ENCODE results near the gene WBP1. TPM values are rescaled to one million over a fixed set of nuclear protein-coding genes. Genes with fewer than 3 reads are reported as not detected.
"Not testable (repeated sequence)": the region's sequence is repeated elsewhere in the genome, so short reads cannot be mapped to it uniquely, and the experiment has no call there.

WBP1 gene
- total RNA-seq, 4 donors from 2014 or later, result 40.7 to 121 (median 47.0) TPM

DNA sequence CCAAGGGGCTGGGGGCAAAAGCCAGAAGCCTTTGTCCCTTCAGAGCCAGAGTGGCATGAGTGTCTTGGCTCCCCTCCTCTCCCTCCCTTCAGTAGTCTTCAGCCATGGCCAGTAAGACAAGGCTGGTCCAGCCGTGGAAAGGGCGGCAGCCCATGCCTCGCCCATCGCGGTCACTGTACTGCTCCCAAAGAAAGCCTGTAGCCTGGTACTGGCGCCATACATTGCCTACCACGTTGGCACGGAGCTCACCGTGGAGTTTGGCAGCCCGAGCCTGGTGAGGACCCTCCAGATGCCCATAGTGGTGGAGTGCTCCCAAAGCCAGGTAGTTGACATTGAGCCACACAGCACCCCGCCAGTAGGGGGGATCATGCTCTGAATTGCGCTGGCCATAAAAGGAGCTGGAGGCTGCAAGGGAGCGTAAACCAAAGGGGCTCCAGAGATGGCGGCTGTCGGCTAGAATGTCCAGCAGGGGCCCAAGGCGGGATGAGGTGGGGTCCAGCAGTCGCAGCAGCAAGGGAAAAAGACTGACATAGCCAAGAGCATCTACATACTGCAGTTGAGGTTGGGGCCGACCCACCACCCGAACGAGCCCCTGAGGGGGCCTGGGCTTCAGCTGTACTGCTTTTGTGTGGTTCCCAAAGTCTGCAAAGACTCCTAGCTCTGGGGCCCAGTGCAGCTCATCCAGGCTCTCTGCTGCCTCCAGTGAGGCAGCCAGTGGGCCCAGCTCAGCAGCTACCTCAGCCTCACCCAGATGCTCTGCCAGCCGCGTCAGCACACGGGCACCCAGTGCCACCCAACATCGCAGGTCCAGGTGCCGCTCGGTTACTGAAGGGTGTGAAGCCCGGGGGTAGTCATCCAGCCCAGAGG lies 3.2 kb downstream of the WBP1 start:
- no peak overlapping the region for H3K4me3 ChIP-seq
- WGBS, result 93% methylated on average over 18 of the region's 27 CpGs
- H3K27me3 ChIP-seq, result no peaks in the 10 kb centered on the region
- H3K27ac ChIP-seq, result no peak overlapping the region
- TF ChIP-seq POLR2AphosphoS5 (IDR thresholded peaks at IDR 0.05) (no peak), POLR2A (IDR thresholded peaks at IDR 0.05) (no peak), EP300 (IDR thresholded peaks at IDR 0.05) (no peak)
- TF ChIP-seq, protein P1, sequence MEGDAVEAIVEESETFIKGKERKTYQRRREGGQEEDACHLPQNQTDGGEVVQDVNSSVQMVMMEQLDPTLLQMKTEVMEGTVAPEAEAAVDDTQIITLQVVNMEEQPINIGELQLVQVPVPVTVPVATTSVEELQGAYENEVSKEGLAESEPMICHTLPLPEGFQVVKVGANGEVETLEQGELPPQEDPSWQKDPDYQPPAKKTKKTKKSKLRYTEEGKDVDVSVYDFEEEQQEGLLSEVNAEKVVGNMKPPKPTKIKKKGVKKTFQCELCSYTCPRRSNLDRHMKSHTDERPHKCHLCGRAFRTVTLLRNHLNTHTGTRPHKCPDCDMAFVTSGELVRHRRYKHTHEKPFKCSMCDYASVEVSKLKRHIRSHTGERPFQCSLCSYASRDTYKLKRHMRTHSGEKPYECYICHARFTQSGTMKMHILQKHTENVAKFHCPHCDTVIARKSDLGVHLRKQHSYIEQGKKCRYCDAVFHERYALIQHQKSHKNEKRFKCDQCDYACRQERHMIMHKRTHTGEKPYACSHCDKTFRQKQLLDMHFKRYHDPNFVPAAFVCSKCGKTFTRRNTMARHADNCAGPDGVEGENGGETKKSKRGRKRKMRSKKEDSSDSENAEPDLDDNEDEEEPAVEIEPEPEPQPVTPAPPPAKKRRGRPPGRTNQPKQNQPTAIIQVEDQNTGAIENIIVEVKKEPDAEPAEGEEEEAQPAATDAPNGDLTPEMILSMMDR (IDR thresholded peaks at IDR 0.05), result no peak
- DNase-seq (ENCODE audit: low spot score in 2 of 2), result no peak
- H3K4me1 ChIP-seq, result peaks cover 39% of the 10 kb centered on the region
- H3K9me3 ChIP-seq, result no peaks in the 10 kb centered on the region
- peaks cover 22% of the 10 kb centered on the region for H3K36me3 ChIP-seq

DNA sequence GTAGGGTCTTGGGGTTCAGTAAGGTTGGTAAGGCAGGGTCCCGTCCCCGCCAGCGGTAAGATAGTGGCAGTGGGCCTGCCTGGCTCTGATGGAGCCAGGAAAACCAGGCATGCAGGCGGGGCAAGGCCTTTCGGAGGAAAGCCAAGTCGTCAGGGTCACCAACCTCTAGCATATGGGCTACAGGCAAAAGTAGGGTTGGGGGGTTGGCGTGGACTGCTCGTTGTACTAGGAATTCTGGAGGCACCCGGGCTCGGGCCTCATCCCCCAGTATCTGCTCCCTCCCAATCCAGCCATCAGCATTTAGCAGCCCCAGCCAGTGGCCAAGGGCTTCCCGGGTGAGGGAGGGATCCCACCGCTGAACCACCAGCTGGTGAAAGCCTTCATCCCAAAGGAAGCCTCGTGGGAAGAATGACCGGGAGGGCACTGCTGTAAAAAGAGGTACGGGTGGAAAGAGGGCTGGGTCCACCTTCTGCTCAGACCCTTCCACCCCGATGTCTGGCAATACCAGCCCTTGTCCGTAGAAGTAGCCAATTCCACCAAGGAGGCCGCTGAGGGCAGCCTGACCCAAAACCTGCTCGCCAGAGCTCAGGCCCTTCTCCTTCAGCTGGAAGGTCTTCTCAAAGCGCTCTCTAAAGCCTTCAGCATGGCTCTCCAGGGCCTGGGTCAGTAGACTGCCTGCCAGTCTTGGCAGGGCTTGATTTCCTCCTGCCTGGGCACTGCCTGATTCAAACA lies 4.0 kb downstream of the WBP1 start:
- TF ChIP-seq EP300 (IDR thresholded peaks at IDR 0.05), result no peak
- WGBS, result 84% methylated on average over 16 of the region's 20 CpGs

DNA sequence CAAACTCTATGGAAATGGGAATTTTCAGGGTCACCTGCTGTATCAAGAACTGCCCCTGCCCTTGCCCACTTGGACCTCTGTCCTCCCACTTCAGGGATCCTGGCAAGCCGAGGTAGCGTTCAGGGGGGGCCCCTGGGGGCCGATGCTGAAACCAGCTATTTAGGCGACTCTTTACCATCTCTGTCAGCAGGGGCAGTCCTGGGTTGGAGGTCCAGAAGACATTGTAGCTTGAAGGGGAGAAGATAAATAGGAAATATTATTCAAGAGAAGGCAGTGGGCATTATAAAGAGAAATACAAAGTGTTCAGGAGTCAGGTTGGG lies 4.5 kb downstream of the WBP1 start:
- peaks cover 30% of the 10 kb centered on the region for H3K4me1 ChIP-seq
- no peak overlapping the region for H3K27ac ChIP-seq
- TF ChIP-seq, protein P1 (IDR thresholded peaks at IDR 0.05), result no peak
- TF ChIP-seq POLR2A (IDR thresholded peaks at IDR 0.05), result no peak
- TF ChIP-seq POLR2AphosphoS5 (IDR thresholded peaks at IDR 0.05), result no peak
- no peak for TF ChIP-seq EP300 (IDR thresholded peaks at IDR 0.05)
- H3K9me3 ChIP-seq, result no peaks in the 10 kb centered on the region
- peaks cover 22% of the 10 kb centered on the region for H3K36me3 ChIP-seq
- H3K4me3 ChIP-seq, result no peak overlapping the region
- WGBS, result 87% methylated on average over 4 of the region's 4 CpGs
- no peaks in the 10 kb centered on the region for H3K27me3 ChIP-seq
- no peak for DNase-seq (ENCODE audit: low spot score in 2 of 2)

More for the DNA sequence above, 4.0 kb downstream of the WBP1 start:
- H3K27ac ChIP-seq, result no peak overlapping the region
- no peak for DNase-seq (ENCODE audit: low spot score in 2 of 2)
- H3K9me3 ChIP-seq, result no peaks in the 10 kb centered on the region
- peaks cover 31% of the 10 kb centered on the region for H3K4me1 ChIP-seq
- no peaks in the 10 kb centered on the region for H3K27me3 ChIP-seq
- peaks cover 22% of the 10 kb centered on the region for H3K36me3 ChIP-seq
- no peak overlapping the region for H3K4me3 ChIP-seq

DNA sequence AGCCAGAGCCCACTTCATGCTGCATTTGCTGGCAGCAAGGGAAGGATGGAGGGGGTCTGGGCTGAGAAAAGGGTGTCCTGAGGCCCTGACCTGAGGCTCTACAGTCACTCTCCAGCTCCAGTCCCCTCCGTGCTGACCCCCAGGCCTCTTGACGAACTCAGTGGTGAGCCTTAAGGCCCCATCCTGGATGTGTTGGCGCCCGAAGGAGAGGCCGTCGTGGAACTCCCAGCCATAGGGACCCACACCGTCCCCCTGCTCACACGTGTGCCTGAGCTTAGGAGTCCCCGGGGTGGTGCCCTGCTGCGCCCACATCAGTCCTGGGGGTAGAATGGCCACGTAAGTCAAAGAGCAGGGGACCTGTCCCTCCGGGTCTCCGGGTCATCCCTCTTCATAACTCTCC lies 6.2 kb downstream of the WBP1 start:
- Histone ChIP-seq H3K4me3 (peak overlapping the region; percentile 90), H3K9me3 (no peaks in the 10 kb centered on the region), H3K27ac (peak overlapping the region; percentile 81), H3K27me3 (no peaks in the 10 kb centered on the region), H3K4me1 (peaks cover 20% of the 10 kb centered on the region), H3K36me3 (peaks cover 22% of the 10 kb centered on the region)
- TF ChIP-seq EP300 (IDR thresholded peaks at IDR 0.05), result no peak
- no peak for DNase-seq (ENCODE audit: low spot score in 2 of 2)
- 0% methylated on average over 2 of the region's 13 CpGs for WGBS

DNA sequence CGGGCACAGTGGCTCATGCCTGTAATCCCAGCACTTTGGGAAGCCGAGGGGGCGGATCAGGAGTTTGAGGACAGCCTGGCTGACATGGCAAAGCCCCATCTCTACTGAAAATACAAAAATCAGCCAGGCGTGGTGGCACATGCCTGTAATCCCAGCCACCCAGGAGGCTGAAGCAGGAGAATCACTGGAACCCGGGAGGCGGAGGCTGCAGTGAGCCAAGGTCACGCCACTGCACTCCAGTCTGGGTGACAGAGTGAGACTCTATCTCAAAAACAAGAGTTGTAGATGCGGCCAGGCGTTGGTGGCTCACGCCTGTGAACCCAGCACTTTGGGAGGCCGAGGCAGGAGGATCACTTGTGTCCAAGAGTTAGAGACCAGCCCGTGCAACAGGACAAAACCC lies 12.5 kb downstream of the WBP1 start:
- not testable (repeated sequence) for H3K9me3 ChIP-seq; H3K4me3 ChIP-seq; H3K27me3 ChIP-seq; DNase-seq (ENCODE audit: low spot score in 2 of 2); H3K27ac ChIP-seq
- peaks cover 24% of the 10 kb centered on the region for H3K4me1 ChIP-seq
- WGBS, result 94% methylated on average over 12 of the region's 12 CpGs
- H3K36me3 ChIP-seq, result peaks cover 13% of the 10 kb centered on the region

DNA sequence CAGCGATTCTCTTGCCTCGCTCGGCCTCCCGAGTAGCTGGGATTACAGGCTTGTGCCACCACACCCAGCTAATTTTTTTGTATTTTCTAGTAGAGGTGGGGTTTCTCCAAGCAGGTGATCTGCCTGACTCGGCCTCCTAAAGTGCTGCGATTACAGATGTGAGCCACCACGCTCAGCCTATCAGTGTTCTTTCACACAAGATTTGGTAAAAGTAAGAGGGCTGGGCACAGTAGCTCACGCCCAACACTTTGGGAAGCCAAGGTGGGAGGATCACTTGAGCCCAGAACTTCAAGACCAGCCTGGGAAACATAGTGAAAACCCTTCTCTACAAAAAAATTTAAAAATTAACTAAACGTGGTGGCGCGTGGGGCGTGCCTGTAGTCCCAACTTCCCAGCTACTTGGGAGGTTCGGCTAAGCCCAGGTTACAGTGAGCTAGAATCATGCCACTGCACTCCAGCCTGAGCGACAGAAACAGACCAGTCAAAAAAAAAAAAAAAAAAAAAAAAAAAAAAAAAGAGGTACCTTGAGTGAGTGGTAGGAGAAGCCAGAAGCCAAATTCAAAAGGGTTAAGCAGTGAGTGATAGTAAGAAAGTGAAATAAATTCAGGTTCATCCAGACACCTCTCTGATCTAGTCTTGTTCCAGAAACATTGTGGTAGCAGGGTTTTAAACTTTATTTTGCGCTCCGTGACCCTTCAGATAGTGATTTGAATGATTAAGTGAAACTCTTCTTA lies 13.3 kb downstream of the WBP1 start:
- 58% methylated on average over 16 of the region's 16 CpGs for WGBS
- Histone ChIP-seq H3K4me3 (peak overlapping the region; percentile 65), H3K4me1 (peaks cover 20% of the 10 kb centered on the region), H3K36me3 (peaks cover 17% of the 10 kb centered on the region), H3K9me3 (no peaks in the 10 kb centered on the region), H3K27me3 (no peaks in the 10 kb centered on the region), H3K27ac (peak overlapping the region; percentile 88)
- TF ChIP-seq POLR2AphosphoS5 (IDR thresholded peaks at IDR 0.05), result no peak
- no peak for TF ChIP-seq EP300 (IDR thresholded peaks at IDR 0.05)
- TF ChIP-seq, protein P1 (IDR thresholded peaks at IDR 0.05), result no peak
- no peak for TF ChIP-seq POLR2A (IDR thresholded peaks at IDR 0.05)
- no peak for DNase-seq (ENCODE audit: low spot score in 2 of 2)

Measured in suprapubic skin (tissue), 4 donors.